Testis (tissue), 2 donors: ENCODE measurements around the gene TTLL9.

ENCODE experiments used
- CTCF ChIP-seq, 3 experiments: fragments of 450-650 bp in 2 of 3; fragments of 200-600 bp in 1 of 3; sonication (generic) in 1 of 3; IDR thresholded peaks; one replicate each; pipeline ENCODE4 v1.5.1; 2016 to 2019; ENCODE audit warnings: antibody characterized with exemption in 3 of 3, mild to moderate bottlenecking in 2 of 3, moderate library complexity in 1 of 3
- POLR2A ChIP-seq: fragments of 450-650 bp; IDR thresholded peaks from one replicate; pipeline ENCODE4 v1.6.1; 2017; ENCODE audit warnings: antibody characterized with exemption, mild to moderate bottlenecking, moderate library complexity

- TF ChIP-seq CTCF (IDR thresholded peaks at IDR 0.05) (no peak), POLR2A (no peak)
Measured at GRCh38 chr20:31840906-31841816, 29.3 kb upstream of the TTLL9 start.
